Measurements from ENCODE around the gene MRE11. TPM values are rescaled to one million over a fixed set of nuclear protein-coding genes. Genes with fewer than 3 reads are reported as not detected.

The MRE11 gene
- total RNA-seq, 2 experiments from 2014 or later: 42.6 to 62.1 TPM

DNA sequence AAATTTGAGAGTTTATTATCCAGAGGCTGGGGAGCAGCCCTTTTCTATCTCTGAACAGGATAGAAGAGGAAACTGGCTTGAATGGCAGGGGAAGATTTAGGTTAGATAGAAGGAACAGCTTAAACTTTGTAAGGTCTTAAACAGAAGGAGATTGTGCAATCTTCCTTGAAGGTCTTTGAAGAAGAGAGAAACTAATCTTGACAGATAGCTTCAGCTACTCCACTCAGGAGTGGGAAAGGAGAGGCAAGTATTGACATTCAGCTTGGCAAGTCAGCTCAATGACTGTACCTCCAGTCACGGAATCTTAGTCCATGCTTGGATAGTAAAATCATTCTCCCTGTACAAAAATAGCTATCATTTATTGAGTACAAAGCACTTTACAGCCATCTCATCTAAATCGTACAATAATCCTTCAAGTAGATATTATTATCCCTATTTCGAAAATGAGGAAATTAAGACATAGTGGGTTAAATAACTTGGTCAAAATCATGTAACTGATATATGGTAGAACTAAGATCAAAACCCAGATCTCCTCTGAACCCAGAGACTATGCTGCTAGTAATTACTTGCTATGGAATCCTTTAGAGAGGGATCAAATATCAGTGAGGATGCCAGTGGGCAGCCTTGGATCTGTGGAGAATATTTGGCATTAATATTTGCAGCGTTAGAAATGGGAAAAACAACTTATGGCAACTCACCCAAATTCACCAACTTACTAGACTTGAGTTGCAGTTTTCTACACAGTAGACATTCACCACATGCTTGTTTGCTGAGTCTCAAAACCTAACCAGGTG lies 33.2 kb upstream of the MRE11 start:
- no peaks in the 10 kb centered on the region for H3K9me3 ChIP-seq (ENCODE audit: low read length)
- H4K20me1 ChIP-seq (ENCODE audit: insufficient read depth, low read length): no peaks in the 10 kb centered on the region
- no peak overlapping the region for H3K4me3 ChIP-seq (ENCODE audit: low read depth, low read length, poor library complexity, severe bottlenecking)
- CTCF ChIA-PET (ENCODE audit: unreplicated experiment): interaction anchor here (0.9 kb wide), 1 partner anchor 77 kb away, joined by 3 read pairs; no protein-coding TSS in a partner anchor
- no peaks in the 10 kb centered on the region for H3K36me3 ChIP-seq (ENCODE audit: insufficient read depth, low read length)
- POLR2A ChIA-PET: interaction anchor here (0.9 kb wide), 1 partner anchor 12 kb away, joined by 3 read pairs; no protein-coding TSS in a partner anchor
- no peak for DNase-seq (ENCODE audit: low spot score)
- H3K9me2 ChIP-seq (ENCODE audit: insufficient read depth, low read length): no peaks in the 10 kb centered on the region
- BruUV-seq (replicated peaks): no TSS peak
- TF ChIP-seq, protein P1, sequence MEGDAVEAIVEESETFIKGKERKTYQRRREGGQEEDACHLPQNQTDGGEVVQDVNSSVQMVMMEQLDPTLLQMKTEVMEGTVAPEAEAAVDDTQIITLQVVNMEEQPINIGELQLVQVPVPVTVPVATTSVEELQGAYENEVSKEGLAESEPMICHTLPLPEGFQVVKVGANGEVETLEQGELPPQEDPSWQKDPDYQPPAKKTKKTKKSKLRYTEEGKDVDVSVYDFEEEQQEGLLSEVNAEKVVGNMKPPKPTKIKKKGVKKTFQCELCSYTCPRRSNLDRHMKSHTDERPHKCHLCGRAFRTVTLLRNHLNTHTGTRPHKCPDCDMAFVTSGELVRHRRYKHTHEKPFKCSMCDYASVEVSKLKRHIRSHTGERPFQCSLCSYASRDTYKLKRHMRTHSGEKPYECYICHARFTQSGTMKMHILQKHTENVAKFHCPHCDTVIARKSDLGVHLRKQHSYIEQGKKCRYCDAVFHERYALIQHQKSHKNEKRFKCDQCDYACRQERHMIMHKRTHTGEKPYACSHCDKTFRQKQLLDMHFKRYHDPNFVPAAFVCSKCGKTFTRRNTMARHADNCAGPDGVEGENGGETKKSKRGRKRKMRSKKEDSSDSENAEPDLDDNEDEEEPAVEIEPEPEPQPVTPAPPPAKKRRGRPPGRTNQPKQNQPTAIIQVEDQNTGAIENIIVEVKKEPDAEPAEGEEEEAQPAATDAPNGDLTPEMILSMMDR (conservative IDR thresholded peaks at IDR 0.05; ENCODE audit: low read length): no peak
- no peak for TF ChIP-seq EZH2phosphoT487 (IDR thresholded peaks at IDR 0.05; ENCODE audit: borderline replicate concordance, low read depth, low read length)
- H3K79me2 ChIP-seq (ENCODE audit: insufficient read depth, low read depth, low read length): no peaks in the 10 kb centered on the region
- H3K27ac ChIP-seq (ENCODE audit: low read depth, low read length, poor library complexity, severe bottlenecking): no peak overlapping the region
- intact Hi-C loops (cut with micrococcal nuclease; ENCODE audit: unreplicated experiment): no loop called here
- no peaks in the 10 kb centered on the region for H3K4me1 ChIP-seq (ENCODE audit: insufficient read depth, low read length, poor library complexity, severe bottlenecking)
- H2AFZ ChIP-seq (ENCODE audit: low read length): no peak overlapping the region
- no peak overlapping the region for H3K4me2 ChIP-seq (ENCODE audit: low read length)

DNA sequence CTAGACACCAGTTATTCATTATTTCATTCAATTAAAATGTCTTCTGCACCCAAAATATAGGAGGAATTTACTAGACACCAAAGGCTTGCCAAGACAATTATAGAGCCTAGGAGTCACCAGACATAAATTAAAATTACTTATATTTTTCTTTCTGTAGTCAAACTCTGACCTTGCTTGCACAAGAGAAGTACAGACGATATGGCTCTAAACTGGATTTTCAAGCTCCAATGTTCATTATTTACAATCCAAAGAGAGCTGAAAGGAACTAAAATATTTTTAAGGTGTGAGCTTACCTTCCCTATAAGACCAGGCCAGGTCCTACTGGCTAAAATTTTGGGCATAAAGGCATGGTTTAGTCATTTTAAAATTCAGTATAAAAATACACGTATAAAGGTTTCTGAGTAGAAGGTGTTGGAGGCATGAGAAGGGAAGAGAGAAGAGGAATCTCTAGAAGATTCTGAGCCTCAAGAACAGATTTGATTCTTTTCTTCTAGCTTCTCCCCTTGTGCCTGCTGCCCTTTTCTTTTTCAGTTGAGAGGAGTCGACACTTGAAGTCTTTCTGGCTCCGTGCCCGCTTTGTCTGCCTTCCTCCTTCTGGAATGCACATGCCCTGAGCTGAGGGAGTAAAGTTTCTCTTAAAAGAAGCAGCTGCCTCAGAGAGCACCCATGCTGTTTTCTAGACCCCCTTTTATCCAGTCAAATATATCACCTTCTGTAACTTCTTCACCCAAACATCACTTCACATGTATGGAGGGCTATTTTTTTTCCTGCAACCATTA lies 32.1 kb upstream of the MRE11 start:
- Histone ChIP-seq H3K79me2 (ENCODE audit: insufficient read depth, low read depth, low read length) (no peaks in the 10 kb centered on the region), H3K36me3 (ENCODE audit: insufficient read depth, low read length) (no peaks in the 10 kb centered on the region), H3K9me2 (ENCODE audit: insufficient read depth, low read length) (no peaks in the 10 kb centered on the region), H4K20me1 (ENCODE audit: insufficient read depth, low read length) (no peaks in the 10 kb centered on the region), H3K27ac (ENCODE audit: low read depth, low read length, poor library complexity, severe bottlenecking) (no peak overlapping the region), H3K4me2 (ENCODE audit: low read length) (no peak overlapping the region), H3K4me1 (ENCODE audit: insufficient read depth, low read length, poor library complexity, severe bottlenecking) (no peaks in the 10 kb centered on the region), H3K4me3 (ENCODE audit: low read depth, low read length, poor library complexity, severe bottlenecking) (no peak overlapping the region), H3K9me3 (ENCODE audit: low read length) (no peaks in the 10 kb centered on the region), H2AFZ (ENCODE audit: low read length) (no peak overlapping the region)
- intact Hi-C loops (cut with micrococcal nuclease; ENCODE audit: unreplicated experiment): no loop called here
- ChIA-PET CTCF (ENCODE audit: unreplicated experiment) (no interaction called here), POLR2A (interaction anchor here (0.7 kb wide), 1 partner anchor 69 kb away, joined by 3 read pairs; no protein-coding TSS in a partner anchor)
- no peak for DNase-seq (ENCODE audit: low spot score)
- TF ChIP-seq, protein P1 (conservative IDR thresholded peaks at IDR 0.05; ENCODE audit: low read length): no peak
- TF ChIP-seq EZH2phosphoT487 (IDR thresholded peaks at IDR 0.05; ENCODE audit: borderline replicate concordance, low read depth, low read length): no peak
- no TSS peak for BruUV-seq (replicated peaks)

Measured in OCI-LY7 (cell line).